ENCODE data around the gene ABCC1. TPM values are rescaled to one million over a fixed set of nuclear protein-coding genes. Genes with fewer than 3 reads are reported as not detected.

The ABCC1 gene
- polyA plus RNA-seq, 1 donor (not counting 4 experiments of a cell fraction or from before 2014, with no cell fraction given): 19.4 TPM

GRCh38 chr16:16050106-16050505 is 100.7 kb downstream of the ABCC1 start:
- H2AFZ ChIP-seq (ENCODE audit: control insufficient read depth, low read length): no peak overlapping the region
- no peak for DNase-seq (ENCODE audit: low read depth, low spot score)
- H4K20me1 ChIP-seq (ENCODE audit: control insufficient read depth, extremely low read depth, insufficient read depth, low read length): no peaks in the 10 kb centered on the region
- FAIRE-seq: no peak
- H3K9ac ChIP-seq (ENCODE audit: control insufficient read depth, extremely low read depth, insufficient read depth, low read length): no peak overlapping the region
- H3K4me3 ChIP-seq (ENCODE audit: control insufficient read depth in 2 of 3, extremely low read depth in 1 of 3, insufficient read depth in 2 of 3, low read depth in 1 of 3, low read length in 3 of 3): no peak overlapping the region
- H3K9me3 ChIP-seq (ENCODE audit: control insufficient read depth, low read depth, low read length): no peaks in the 10 kb centered on the region
- no peaks in the 10 kb centered on the region for H3K79me2 ChIP-seq (ENCODE audit: control insufficient read depth, insufficient read depth, low read length)
- H3K9me1 ChIP-seq (ENCODE audit: control insufficient read depth, extremely low read depth, insufficient read depth, low read length): no peaks in the 10 kb centered on the region
- no peak for TF ChIP-seq EZH2 (IDR thresholded peaks at IDR 0.05; ENCODE audit: low read length)
- TF ChIP-seq CTCF (optimal IDR thresholded peaks at IDR 0.05 in 1 of 3, IDR thresholded peaks at IDR 0.05 in 1 of 3, conservative IDR thresholded peaks at IDR 0.05 in 1 of 3; ENCODE audit: extremely low read depth in 1 of 3, insufficient read depth in 2 of 3, low read length in 3 of 3): no peak
- no peaks in the 10 kb centered on the region for H3K27me3 ChIP-seq (ENCODE audit: control insufficient read depth, extremely low read depth, insufficient read depth, low read length)
- dilution Hi-C loops (cut with MboI; ENCODE audit: extremely low pct_ligation_motif_present, low sequenced_read_pairs): no loop called here
- no peak overlapping the region for H3K4me2 ChIP-seq (ENCODE audit: control insufficient read depth, extremely low read depth, insufficient read depth, low read depth, low read length)
- H3K27ac ChIP-seq (ENCODE audit: control insufficient read depth, insufficient read depth, low read length): no peak overlapping the region
- peaks cover 43 to 45% of the 10 kb centered on the region in 2 experiments for H3K36me3 ChIP-seq (ENCODE audit: control insufficient read depth in 2 of 2, extremely low read depth in 1 of 2, insufficient read depth in 2 of 2, low read length in 2 of 2)
- H3K4me1 ChIP-seq (ENCODE audit: control insufficient read depth, extremely low read depth, insufficient read depth, low read length): peaks cover 4% of the 10 kb centered on the region

GRCh38 chr16:16051132-16051531 is 101.7 kb downstream of the ABCC1 start:
- Histone ChIP-seq H3K27ac (ENCODE audit: control insufficient read depth, insufficient read depth, low read length) (no peak overlapping the region), H2AFZ (ENCODE audit: control insufficient read depth, low read length) (no peak overlapping the region), H3K4me1 (ENCODE audit: control insufficient read depth, extremely low read depth, insufficient read depth, low read length) (no peaks in the 10 kb centered on the region), H3K9me3 (ENCODE audit: control insufficient read depth, low read depth, low read length) (no peaks in the 10 kb centered on the region), H3K9ac (ENCODE audit: control insufficient read depth, extremely low read depth, insufficient read depth, low read length) (no peak overlapping the region), H4K20me1 (ENCODE audit: control insufficient read depth, extremely low read depth, insufficient read depth, low read length) (no peaks in the 10 kb centered on the region), H3K4me2 (ENCODE audit: control insufficient read depth, extremely low read depth, insufficient read depth, low read depth, low read length) (no peak overlapping the region), H3K79me2 (ENCODE audit: control insufficient read depth, insufficient read depth, low read length) (no peaks in the 10 kb centered on the region), H3K9me1 (ENCODE audit: control insufficient read depth, extremely low read depth, insufficient read depth, low read length) (no peaks in the 10 kb centered on the region), H3K4me3 (ENCODE audit: control insufficient read depth in 2 of 3, extremely low read depth in 1 of 3, insufficient read depth in 2 of 3, low read depth in 1 of 3, low read length in 3 of 3) (no peak overlapping the region), H3K36me3 (ENCODE audit: control insufficient read depth in 2 of 2, extremely low read depth in 1 of 2, insufficient read depth in 2 of 2, low read length in 2 of 2) (peaks cover 38 to 39% of the 10 kb centered on the region in 2 experiments), H3K27me3 (ENCODE audit: control insufficient read depth, extremely low read depth, insufficient read depth, low read length) (no peaks in the 10 kb centered on the region)
- DNase-seq (ENCODE audit: low read depth, low spot score): no peak
- TF ChIP-seq CTCF (optimal IDR thresholded peaks at IDR 0.05 in 1 of 3, IDR thresholded peaks at IDR 0.05 in 1 of 3, conservative IDR thresholded peaks at IDR 0.05 in 1 of 3; ENCODE audit: extremely low read depth in 1 of 3, insufficient read depth in 2 of 3, low read length in 3 of 3) (no peak), EZH2 (IDR thresholded peaks at IDR 0.05; ENCODE audit: low read length) (no peak)
- FAIRE-seq: no peak
- dilution Hi-C loops (cut with MboI; ENCODE audit: extremely low pct_ligation_motif_present, low sequenced_read_pairs): no loop called here
